GM18873 (cell line): ENCODE data around the gene SLC16A2.
A peak's percentile ranks its signal among the peaks of the same experiment; 100 is the strongest.
"Not testable (repeated sequence)": the region's sequence is repeated elsewhere in the genome, so short reads cannot be mapped to it uniquely, and the experiment has no call there.

Experiments
- ATAC-seq: cut with Tn5 transposase; IDR thresholded peaks from one replicate; pipeline ENCODE4 v1.9.1; 2021; ENCODE audit warnings: mild to moderate bottlenecking, moderate library complexity, moderate number of reproducible peaks; ENCODE audit not compliant: unreplicated experiment, low FRiP score

The SLC16A2 gene

GRCh38 chrX:74505437-74505836 is 84.1 kb downstream of the SLC16A2 start:
- no peak for ATAC-seq

GRCh38 chrX:74506317-74507115 is 85.2 kb downstream of the SLC16A2 start:
- ATAC-seq: peak; percentile 95

- ATAC-seq: no peak
Measured at GRCh38 chrX:74507191-74507590, 85.9 kb downstream of the SLC16A2 start.

- no peak for ATAC-seq
Measured at GRCh38 chrX:74509989-74510388, 88.7 kb downstream of the SLC16A2 start.

- peak; percentile 46 for ATAC-seq
Measured at GRCh38 chrX:74510401-74510800, 89.1 kb downstream of the SLC16A2 start.

- no peak for ATAC-seq
Measured at GRCh38 chrX:74511704-74512103, 90.4 kb downstream of the SLC16A2 start.

GRCh38 chrX:74514384-74514783 is 93.1 kb downstream of the SLC16A2 start:
- ATAC-seq: no peak

GRCh38 chrX:74515356-74515755 is 94.1 kb downstream of the SLC16A2 start:
- no peak for ATAC-seq

GRCh38 chrX:74516013-74516412 is 94.7 kb downstream of the SLC16A2 start:
- not testable (repeated sequence) for ATAC-seq

- ATAC-seq: no peak
Measured at GRCh38 chrX:74519870-74520269, 98.6 kb downstream of the SLC16A2 start.

- ATAC-seq: no peak
Measured at GRCh38 chrX:74520291-74520690, 99.0 kb downstream of the SLC16A2 start.

GRCh38 chrX:74520896-74521295 is 99.6 kb downstream of the SLC16A2 start:
- no peak for ATAC-seq

GRCh38 chrX:74521961-74522751 is 100.9 kb downstream of the SLC16A2 start:
- ATAC-seq: no peak

GRCh38 chrX:74523224-74523623 is 101.9 kb downstream of the SLC16A2 start:
- no peak for ATAC-seq

GRCh38 chrX:74523870-74524735 is 102.8 kb downstream of the SLC16A2 start:
- no peak for ATAC-seq

- ATAC-seq: no peak
Measured at GRCh38 chrX:74525116-74525515, 103.8 kb downstream of the SLC16A2 start.

GRCh38 chrX:74526764-74527163 is 105.5 kb downstream of the SLC16A2 start:
- ATAC-seq: no peak

GRCh38 chrX:74527350-74527749 is 106.1 kb downstream of the SLC16A2 start:
- ATAC-seq: no peak

GRCh38 chrX:74529311-74529710 is 108.0 kb downstream of the SLC16A2 start:
- ATAC-seq: no peak

- no peak for ATAC-seq
Measured at GRCh38 chrX:74531081-74531480, 109.8 kb downstream of the SLC16A2 start.

- ATAC-seq: peak; percentile 46
Measured at GRCh38 chrX:74534569-74535038, 113.3 kb downstream of the SLC16A2 start.
